ENCODE results near the gene GNB3.

DNA sequence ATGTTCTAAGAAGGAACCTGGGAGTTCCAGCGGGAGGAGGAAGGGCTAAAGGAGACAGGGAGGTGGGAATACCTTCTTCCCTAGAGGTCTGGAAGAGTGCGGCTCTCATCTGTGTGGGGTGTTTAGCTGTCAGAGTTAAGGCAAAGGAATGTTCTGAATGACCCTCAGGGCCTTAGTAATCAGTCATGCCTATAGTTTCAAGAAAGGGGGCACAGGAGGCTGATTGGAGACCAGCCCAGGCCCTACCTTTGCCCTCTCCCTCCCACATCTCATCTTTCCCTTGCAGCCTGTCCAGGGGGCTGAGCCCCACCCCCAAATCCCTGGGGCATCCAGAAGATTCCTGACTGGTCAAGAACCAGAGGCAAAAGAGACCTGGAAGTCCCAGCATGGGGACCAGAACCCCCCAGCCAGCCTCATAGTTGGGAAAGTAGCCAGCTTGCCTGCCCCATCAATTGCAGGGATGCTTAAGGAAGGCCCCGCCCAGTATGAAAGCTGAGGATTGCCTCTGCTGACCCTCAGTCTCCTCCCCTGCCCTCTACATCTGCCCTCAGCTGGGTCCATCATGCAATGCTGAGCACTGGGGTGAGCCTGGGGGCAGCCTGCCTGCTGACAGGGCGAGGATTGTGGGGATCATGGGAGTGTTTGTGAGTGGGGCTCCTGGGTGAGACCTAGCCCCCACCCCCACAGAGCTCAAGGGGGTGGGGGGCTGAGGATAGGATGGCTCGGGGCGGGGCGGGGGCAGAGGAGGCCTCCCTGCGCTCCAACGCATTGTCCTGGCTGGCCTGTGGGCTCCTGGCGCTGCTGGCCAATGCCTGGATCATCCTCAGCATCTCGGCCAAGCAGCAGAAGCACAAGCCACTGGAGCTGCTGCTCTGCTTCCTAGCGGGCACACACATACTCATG lies 17.3 kb upstream of the GNB3 start:
- TF ChIP-seq, protein P1, sequence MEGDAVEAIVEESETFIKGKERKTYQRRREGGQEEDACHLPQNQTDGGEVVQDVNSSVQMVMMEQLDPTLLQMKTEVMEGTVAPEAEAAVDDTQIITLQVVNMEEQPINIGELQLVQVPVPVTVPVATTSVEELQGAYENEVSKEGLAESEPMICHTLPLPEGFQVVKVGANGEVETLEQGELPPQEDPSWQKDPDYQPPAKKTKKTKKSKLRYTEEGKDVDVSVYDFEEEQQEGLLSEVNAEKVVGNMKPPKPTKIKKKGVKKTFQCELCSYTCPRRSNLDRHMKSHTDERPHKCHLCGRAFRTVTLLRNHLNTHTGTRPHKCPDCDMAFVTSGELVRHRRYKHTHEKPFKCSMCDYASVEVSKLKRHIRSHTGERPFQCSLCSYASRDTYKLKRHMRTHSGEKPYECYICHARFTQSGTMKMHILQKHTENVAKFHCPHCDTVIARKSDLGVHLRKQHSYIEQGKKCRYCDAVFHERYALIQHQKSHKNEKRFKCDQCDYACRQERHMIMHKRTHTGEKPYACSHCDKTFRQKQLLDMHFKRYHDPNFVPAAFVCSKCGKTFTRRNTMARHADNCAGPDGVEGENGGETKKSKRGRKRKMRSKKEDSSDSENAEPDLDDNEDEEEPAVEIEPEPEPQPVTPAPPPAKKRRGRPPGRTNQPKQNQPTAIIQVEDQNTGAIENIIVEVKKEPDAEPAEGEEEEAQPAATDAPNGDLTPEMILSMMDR (IDR thresholded peaks at IDR 0.05) = no peak
- TF ChIP-seq POLR2AphosphoS5 (IDR thresholded peaks at IDR 0.05; ENCODE audit: low read depth, low read length) = no peak
- no peak for TF ChIP-seq RFX5 (IDR thresholded peaks at IDR 0.05; ENCODE audit: low read length)
- TF ChIP-seq CHD2 (IDR thresholded peaks at IDR 0.05; ENCODE audit: low read length, partially characterized antibody) = no peak

Measured in SK-N-SH (cell line).